Parathyroid adenoma (tissue), 2 donors: ENCODE data around the gene IFITM10.

Experiments used
- H2AFZ ChIP-seq: fragments of 300-600 bp; sonication (generic); one replicate; pipeline ENCODE4 v1.7.0; 2017; ENCODE audit warnings: antibody characterized with exemption, mild to moderate bottlenecking
- H3K27ac ChIP-seq: fragments of 300-600 bp; sonication (generic); one replicate; pipeline ENCODE4 v1.7.0; 2017
- H3K27me3 ChIP-seq: fragments of 300-600 bp; sonication (generic); one replicate; pipeline ENCODE4 v1.7.0; 2017; ENCODE audit warnings: low read length; ENCODE audit not compliant: control insufficient read depth, insufficient read depth
- H3K36me3 ChIP-seq: fragments of 300-600 bp; sonication (generic); one replicate; pipeline ENCODE4 v1.7.0; 2017; ENCODE audit warnings: low read length; ENCODE audit not compliant: control insufficient read depth, insufficient read depth
- H3K4me1 ChIP-seq: fragments of 300-600 bp; sonication (generic); one replicate; pipeline ENCODE4 v1.7.0; 2017; ENCODE audit warnings: control low read depth
- H3K4me2 ChIP-seq: fragments of 300-600 bp; sonication (generic); one replicate; pipeline ENCODE4 v1.7.0; 2017; ENCODE audit warnings: low read length
- H3K4me3 ChIP-seq: fragments of 300-600 bp; sonication (generic); one replicate; pipeline ENCODE4 v1.7.0; 2017; ENCODE audit warnings: low read depth, low read length
- H3K79me2 ChIP-seq: fragments of 300-600 bp; sonication (generic); one replicate; pipeline ENCODE4 v1.7.0; 2017; ENCODE audit warnings: control low read depth
- H3K9ac ChIP-seq: fragments of 300-600 bp; sonication (generic); one replicate; pipeline ENCODE4 v1.7.0; 2017; ENCODE audit warnings: mild to moderate bottlenecking
- H3K9me3 ChIP-seq: fragments of 300-600 bp; sonication (generic); one replicate; pipeline ENCODE4 v1.7.0; 2017; ENCODE audit warnings: low read length; ENCODE audit not compliant: control insufficient read depth
- TF ChIP-seq, protein P1 (sequence below): fragments of 300-600 bp; sonication (generic); IDR thresholded peaks from one replicate; pipeline ENCODE4 v1.7.0; 2017; ENCODE audit warnings: antibody characterized with exemption, mild to moderate bottlenecking
- donor health status: primary hyperparathyroidism.

IFITM10 gene

GRCh38 chr11:1791912-1792311 lies 41.5 kb upstream of the IFITM10 start:
- TF ChIP-seq, protein P1, sequence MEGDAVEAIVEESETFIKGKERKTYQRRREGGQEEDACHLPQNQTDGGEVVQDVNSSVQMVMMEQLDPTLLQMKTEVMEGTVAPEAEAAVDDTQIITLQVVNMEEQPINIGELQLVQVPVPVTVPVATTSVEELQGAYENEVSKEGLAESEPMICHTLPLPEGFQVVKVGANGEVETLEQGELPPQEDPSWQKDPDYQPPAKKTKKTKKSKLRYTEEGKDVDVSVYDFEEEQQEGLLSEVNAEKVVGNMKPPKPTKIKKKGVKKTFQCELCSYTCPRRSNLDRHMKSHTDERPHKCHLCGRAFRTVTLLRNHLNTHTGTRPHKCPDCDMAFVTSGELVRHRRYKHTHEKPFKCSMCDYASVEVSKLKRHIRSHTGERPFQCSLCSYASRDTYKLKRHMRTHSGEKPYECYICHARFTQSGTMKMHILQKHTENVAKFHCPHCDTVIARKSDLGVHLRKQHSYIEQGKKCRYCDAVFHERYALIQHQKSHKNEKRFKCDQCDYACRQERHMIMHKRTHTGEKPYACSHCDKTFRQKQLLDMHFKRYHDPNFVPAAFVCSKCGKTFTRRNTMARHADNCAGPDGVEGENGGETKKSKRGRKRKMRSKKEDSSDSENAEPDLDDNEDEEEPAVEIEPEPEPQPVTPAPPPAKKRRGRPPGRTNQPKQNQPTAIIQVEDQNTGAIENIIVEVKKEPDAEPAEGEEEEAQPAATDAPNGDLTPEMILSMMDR, result no peak
- Histone ChIP-seq H3K4me1 (no peaks in the 10 kb centered on the region), H3K27me3 (no peaks in the 10 kb centered on the region), H3K9ac (no peak overlapping the region), H3K4me3 (no peak overlapping the region), H3K9me3 (no peaks in the 10 kb centered on the region), H3K36me3 (no peaks in the 10 kb centered on the region), H2AFZ (no peak overlapping the region), H3K27ac (no peak overlapping the region), H3K4me2 (no peak overlapping the region), H3K79me2 (no peaks in the 10 kb centered on the region)

GRCh38 chr11:1786466-1786865 lies 36.1 kb upstream of the IFITM10 start:
- H2AFZ ChIP-seq, result no peak overlapping the region
- no peak overlapping the region for H3K4me2 ChIP-seq
- H3K4me1 ChIP-seq, result no peaks in the 10 kb centered on the region
- TF ChIP-seq, protein P1, result no peak
- H3K27ac ChIP-seq, result no peak overlapping the region
- no peaks in the 10 kb centered on the region for H3K27me3 ChIP-seq
- no peaks in the 10 kb centered on the region for H3K36me3 ChIP-seq
- no peak overlapping the region for H3K4me3 ChIP-seq
- no peak overlapping the region for H3K9ac ChIP-seq
- no peaks in the 10 kb centered on the region for H3K79me2 ChIP-seq
- H3K9me3 ChIP-seq, result no peaks in the 10 kb centered on the region

- no peak overlapping the region for H3K4me2 ChIP-seq
- TF ChIP-seq, protein P1, result no peak
- no peak overlapping the region for H2AFZ ChIP-seq
- H3K9me3 ChIP-seq, result no peaks in the 10 kb centered on the region
- H3K27ac ChIP-seq, result no peak overlapping the region
- no peaks in the 10 kb centered on the region for H3K36me3 ChIP-seq
- H3K4me3 ChIP-seq, result no peak overlapping the region
- no peak overlapping the region for H3K9ac ChIP-seq
- H3K27me3 ChIP-seq, result no peaks in the 10 kb centered on the region
- H3K79me2 ChIP-seq, result no peaks in the 10 kb centered on the region
- H3K4me1 ChIP-seq, result no peaks in the 10 kb centered on the region
These were observed 35.5 kb upstream of the IFITM10 start for GRCh38 chr11:1785749-1786413.

DNA sequence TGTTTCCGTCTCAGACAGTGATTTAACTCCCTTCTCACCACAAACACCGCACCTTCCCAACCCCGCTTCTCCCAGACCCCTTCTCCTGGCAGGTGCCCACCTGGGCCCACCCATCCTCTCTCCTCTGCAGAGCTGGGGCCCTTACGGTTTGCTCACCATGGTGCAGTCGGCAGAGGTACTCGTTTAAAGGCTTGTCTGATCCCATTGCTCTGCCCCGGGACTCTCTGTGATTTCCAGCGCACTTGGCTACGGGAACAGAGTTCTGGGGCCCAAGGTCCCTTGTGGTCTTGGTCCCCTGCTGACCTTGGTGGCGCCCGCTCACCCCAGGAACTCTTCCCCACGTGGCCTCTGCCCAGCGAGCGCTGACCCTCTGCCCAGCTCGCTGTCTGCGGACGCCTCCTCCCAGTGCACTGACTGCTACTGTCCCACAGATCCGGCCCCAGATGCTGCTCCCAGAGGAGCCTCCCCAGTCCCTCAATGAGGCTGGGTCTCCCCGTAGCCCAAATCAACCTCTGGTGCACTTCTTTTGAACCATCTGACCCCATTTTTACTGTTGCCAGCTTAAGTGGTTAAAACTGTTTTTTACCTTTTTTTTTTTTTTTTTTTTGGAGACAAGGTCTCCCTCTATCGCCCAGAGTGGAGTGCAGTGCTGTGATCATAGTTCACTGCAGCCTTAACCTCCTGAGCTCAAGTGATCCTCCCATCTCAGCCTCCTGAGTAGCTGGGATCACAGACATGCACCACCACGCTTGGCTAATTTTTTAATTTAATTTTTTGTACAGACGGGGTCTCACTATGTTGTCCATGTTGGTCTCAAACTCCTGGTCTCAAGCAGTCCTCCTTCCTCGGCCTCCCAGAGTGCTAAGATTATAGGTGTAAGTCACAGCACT lies 34.6 kb upstream of the IFITM10 start:
- Histone ChIP-seq H3K79me2 (no peaks in the 10 kb centered on the region), H2AFZ (no peak overlapping the region), H3K4me1 (no peaks in the 10 kb centered on the region), H3K4me2 (no peak overlapping the region), H3K27me3 (no peaks in the 10 kb centered on the region), H3K27ac (no peak overlapping the region), H3K9me3 (no peaks in the 10 kb centered on the region), H3K9ac (no peak overlapping the region), H3K36me3 (no peaks in the 10 kb centered on the region), H3K4me3 (no peak overlapping the region)
- TF ChIP-seq, protein P1, result no peak
